Tibial nerve (tissue), 3 donors: ENCODE data around the gene NIPSNAP3A.

ENCODE experiments used
- POLR2A ChIP-seq, 2 donors: fragments of 450-650 bp; IDR thresholded peaks; one replicate each; pipeline ENCODE4 v1.6.1; 2017; ENCODE audit warnings: antibody characterized with exemption in 2 of 2, mild to moderate bottlenecking in 2 of 2, moderate library complexity in 2 of 2
- TF ChIP-seq, protein P1 (sequence below), 5 experiments: fragments of 200-600 bp in 3 of 5; fragments of 450-650 bp in 2 of 5; sonication (generic) in 3 of 5; IDR thresholded peaks; one replicate each; pipeline ENCODE4 v1.5.1; 2016 to 2019; ENCODE audit warnings: antibody characterized with exemption in 5 of 5, mild to moderate bottlenecking in 3 of 5, moderate library complexity in 2 of 5

DNA sequence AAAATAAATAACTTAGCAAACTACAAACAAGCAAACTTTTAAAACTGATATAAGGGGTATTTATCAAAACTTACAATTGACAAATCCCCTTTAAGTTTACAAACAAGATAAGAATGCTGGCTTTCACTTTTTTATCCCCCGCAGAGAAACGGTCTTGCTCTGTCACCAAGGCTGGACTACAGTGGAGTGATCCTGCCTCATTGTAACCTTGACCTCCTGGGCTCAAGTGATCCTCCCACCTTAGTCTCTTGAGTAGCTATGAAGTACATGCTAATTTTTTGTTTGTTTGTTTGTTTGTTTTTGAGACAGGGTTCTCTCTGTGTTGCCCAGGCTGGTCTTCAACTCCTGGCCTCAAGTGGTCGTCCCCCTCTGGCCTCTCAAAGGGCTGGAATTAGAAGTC, 9.0 kb upstream of the NIPSNAP3A start:
- TF ChIP-seq, protein P1, sequence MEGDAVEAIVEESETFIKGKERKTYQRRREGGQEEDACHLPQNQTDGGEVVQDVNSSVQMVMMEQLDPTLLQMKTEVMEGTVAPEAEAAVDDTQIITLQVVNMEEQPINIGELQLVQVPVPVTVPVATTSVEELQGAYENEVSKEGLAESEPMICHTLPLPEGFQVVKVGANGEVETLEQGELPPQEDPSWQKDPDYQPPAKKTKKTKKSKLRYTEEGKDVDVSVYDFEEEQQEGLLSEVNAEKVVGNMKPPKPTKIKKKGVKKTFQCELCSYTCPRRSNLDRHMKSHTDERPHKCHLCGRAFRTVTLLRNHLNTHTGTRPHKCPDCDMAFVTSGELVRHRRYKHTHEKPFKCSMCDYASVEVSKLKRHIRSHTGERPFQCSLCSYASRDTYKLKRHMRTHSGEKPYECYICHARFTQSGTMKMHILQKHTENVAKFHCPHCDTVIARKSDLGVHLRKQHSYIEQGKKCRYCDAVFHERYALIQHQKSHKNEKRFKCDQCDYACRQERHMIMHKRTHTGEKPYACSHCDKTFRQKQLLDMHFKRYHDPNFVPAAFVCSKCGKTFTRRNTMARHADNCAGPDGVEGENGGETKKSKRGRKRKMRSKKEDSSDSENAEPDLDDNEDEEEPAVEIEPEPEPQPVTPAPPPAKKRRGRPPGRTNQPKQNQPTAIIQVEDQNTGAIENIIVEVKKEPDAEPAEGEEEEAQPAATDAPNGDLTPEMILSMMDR (IDR thresholded peaks at IDR 0.05) = no peak
- no peak for TF ChIP-seq POLR2A (IDR thresholded peaks at IDR 0.05)
